ENCODE results near the gene RASGRF2.

The RASGRF2 gene

GRCh38 chr5:80920333-80920732 is 39.8 kb upstream of the RASGRF2 start:
- no peak for DNase-seq (ENCODE audit: extremely low read depth, low read depth)
- TF ChIP-seq CTCF (IDR thresholded peaks at IDR 0.05; ENCODE audit: low read depth, low read length, missing control alignments) = no peak
- no peak overlapping the region for H3K4me3 ChIP-seq (replicated peaks; ENCODE audit: low read depth, low read length)

GRCh38 chr5:80921026-80921425 is 39.1 kb upstream of the RASGRF2 start:
- no peak for TF ChIP-seq CTCF (IDR thresholded peaks at IDR 0.05; ENCODE audit: low read depth, low read length, missing control alignments)
- H3K4me3 ChIP-seq (replicated peaks; ENCODE audit: low read depth, low read length) = no peak overlapping the region
- DNase-seq (ENCODE audit: extremely low read depth, low read depth) = no peak

GRCh38 chr5:80925931-80926330 is 34.2 kb upstream of the RASGRF2 start:
- no peak for TF ChIP-seq CTCF (IDR thresholded peaks at IDR 0.05; ENCODE audit: low read depth, low read length, missing control alignments)
- no peak for DNase-seq (ENCODE audit: extremely low read depth, low read depth)
- H3K4me3 ChIP-seq (replicated peaks; ENCODE audit: low read depth, low read length) = no peak overlapping the region

GRCh38 chr5:80926536-80926935 is 33.6 kb upstream of the RASGRF2 start:
- no peak for DNase-seq (ENCODE audit: extremely low read depth, low read depth)
- H3K4me3 ChIP-seq (replicated peaks; ENCODE audit: low read depth, low read length) = no peak overlapping the region
- no peak for TF ChIP-seq CTCF (IDR thresholded peaks at IDR 0.05; ENCODE audit: low read depth, low read length, missing control alignments)

- no peak for TF ChIP-seq CTCF (IDR thresholded peaks at IDR 0.05; ENCODE audit: low read depth, low read length, missing control alignments)
- no peak overlapping the region for H3K4me3 ChIP-seq (replicated peaks; ENCODE audit: low read depth, low read length)
- DNase-seq (ENCODE audit: extremely low read depth, low read depth) = no peak
Observed at GRCh38 chr5:80926979-80927656, 33.0 kb upstream of the RASGRF2 start.

- DNase-seq (ENCODE audit: extremely low read depth, low read depth) = no peak
- TF ChIP-seq CTCF (IDR thresholded peaks at IDR 0.05; ENCODE audit: low read depth, low read length, missing control alignments) = no peak
- no peak overlapping the region for H3K4me3 ChIP-seq (replicated peaks; ENCODE audit: low read depth, low read length)
Observed at GRCh38 chr5:80928073-80928472, 32.1 kb upstream of the RASGRF2 start.

- no peak for TF ChIP-seq CTCF (IDR thresholded peaks at IDR 0.05; ENCODE audit: low read depth, low read length, missing control alignments)
- no peak overlapping the region for H3K4me3 ChIP-seq (replicated peaks; ENCODE audit: low read depth, low read length)
- no peak for DNase-seq (ENCODE audit: extremely low read depth, low read depth)
Observed at GRCh38 chr5:80930940-80931339, 29.2 kb upstream of the RASGRF2 start.

Measured in HFF-Myc (cell line).